Neural cell (in vitro differentiated cells): Measurements from ENCODE around the gene OPRL1. TPM values are rescaled to one million over a fixed set of nuclear protein-coding genes. Genes with fewer than 3 reads are reported as not detected.

ENCODE experiments used
- H2AFZ ChIP-seq: fragments of 200-600, 300-800 bp; sonication (generic), shearing (Covaris generic); 2 replicates; pipeline ENCODE4 v1.6.0; 2014; ENCODE audit warnings: low read depth, mild to moderate bottlenecking, antibody characterized with exemption, low read length, moderate library complexity
- H3F3A ChIP-seq: fragments of 200-600 bp; shearing (Covaris generic); 2 replicates; pipeline ENCODE4 v1.6.1; 2016; ENCODE audit warnings: mild to moderate bottlenecking, moderate library complexity, mixed read lengths, antibody characterized with exemption, low read length; ENCODE audit not compliant: insufficient read depth, poor library complexity, severe bottlenecking
- H3K27ac ChIP-seq: fragments of 200-600, 300-800 bp; sonication (generic), shearing (Covaris generic); 2 replicates; pipeline ENCODE4 v1.5.1; 2014; ENCODE audit warnings: mild to moderate bottlenecking, low read length, moderate library complexity
- H3K27me3 ChIP-seq: fragments of 300-800, 200-600 bp; sonication (generic), shearing (Covaris generic); 2 replicates; pipeline ENCODE4 v1.6.0; 2014; ENCODE audit warnings: mild to moderate bottlenecking, low read depth, low read length, moderate library complexity; ENCODE audit not compliant: insufficient read depth
- H3K36me3 ChIP-seq: fragments of 300-800, 200-600 bp; sonication (generic), shearing (Covaris generic); 2 replicates; pipeline ENCODE4 v1.5.1; 2014; ENCODE audit warnings: mild to moderate bottlenecking, antibody characterized with exemption, low read length, moderate library complexity; ENCODE audit not compliant: insufficient read depth
- H3K4me2 ChIP-seq: fragments of 300-800, 200-600 bp; sonication (generic), shearing (Covaris generic); 2 replicates; pipeline ENCODE4 v1.6.0; 2014; ENCODE audit warnings: mild to moderate bottlenecking, low read length
- H3K4me3 ChIP-seq: fragments of 300-800, 200-600 bp; sonication (generic), shearing (Covaris generic); 2 replicates; pipeline ENCODE4 v1.5.1; 2014; ENCODE audit warnings: mild to moderate bottlenecking, low read length, moderate library complexity
- H3K79me2 ChIP-seq: fragments of 200-600 bp; shearing (Covaris generic); replicated peaks from 2 replicates; pipeline ENCODE4 v1.6.0; 2014; ENCODE audit warnings: mild to moderate bottlenecking, low read length, moderate library complexity; ENCODE audit not compliant: insufficient read depth
- H3K9ac ChIP-seq: fragments of 300-800, 200-600 bp; sonication (generic), shearing (Covaris generic); 2 replicates; pipeline ENCODE4 v1.6.1; 2016; ENCODE audit warnings: mild to moderate bottlenecking, low read length, mixed read lengths
- H3K9me2 ChIP-seq: fragments of 200-600 bp; shearing (Covaris generic); 2 replicates; pipeline ENCODE4 v1.6.1; 2016; ENCODE audit warnings: mild to moderate bottlenecking, low read length, mixed read lengths; ENCODE audit not compliant: insufficient read depth
- H3K9me3 ChIP-seq: fragments of 200-600, 300-800 bp; sonication (generic), shearing (Covaris generic); 2 replicates; pipeline ENCODE4 v1.6.1; 2016; ENCODE audit warnings: mild to moderate bottlenecking, mixed run types, low read length, moderate library complexity, mixed read lengths
- H4K20me1 ChIP-seq: fragments of 200-600 bp; shearing (Covaris generic); 2 replicates; pipeline ENCODE4 v1.6.1; 2016; ENCODE audit warnings: mild to moderate bottlenecking, mixed run types; ENCODE audit not compliant: insufficient read depth
- CTCF ChIP-seq: fragments of 450-650 bp; IDR thresholded peaks from 2 replicates; pipeline ENCODE4 v1.5.1; 2014; ENCODE audit warnings: antibody characterized with exemption, mild to moderate bottlenecking, moderate library complexity; ENCODE audit not compliant: poor library complexity, severe bottlenecking
- EP300 ChIP-seq: fragments of 450-650 bp; conservative IDR thresholded peaks from 2 replicates; pipeline ENCODE4 v1.6.1; 2014; ENCODE audit warnings: antibody characterized with exemption, mild to moderate bottlenecking, moderate library complexity; ENCODE audit not compliant: poor library complexity, severe bottlenecking
- EZH2 ChIP-seq: fragments of 200-600, 300-800 bp; shearing (Covaris generic), sonication (generic); IDR thresholded peaks from 2 replicates; pipeline ENCODE4 v1.6.1; 2014; ENCODE audit warnings: antibody characterized with exemption, low read length, borderline replicate concordance, mild to moderate bottlenecking; ENCODE audit not compliant: insufficient read depth, poor library complexity, severe bottlenecking
- MXI1 ChIP-seq: fragments of 450-650 bp; conservative IDR thresholded peaks from 2 replicates; pipeline ENCODE4 v1.6.1; 2014; ENCODE audit warnings: antibody characterized with exemption, mild to moderate bottlenecking; ENCODE audit not compliant: poor library complexity, severe bottlenecking
- POLR2AphosphoS5 ChIP-seq: IDR thresholded peaks from 2 replicates; pipeline ENCODE4 v1.6.1; 2012
- RAD21 ChIP-seq: fragments of 450-650 bp; conservative IDR thresholded peaks from 2 replicates; pipeline ENCODE4 v1.6.1; 2014; ENCODE audit warnings: antibody characterized with exemption, mild to moderate bottlenecking, moderate library complexity
- REST ChIP-seq: IDR thresholded peaks from 2 replicates; pipeline ENCODE4 v1.6.1; 2012; ENCODE audit warnings: borderline replicate concordance
- SMC3 ChIP-seq: fragments of 450-650 bp; conservative IDR thresholded peaks from 2 replicates; pipeline ENCODE4 v1.6.1; 2014; ENCODE audit warnings: antibody characterized with exemption, mild to moderate bottlenecking, moderate library complexity; ENCODE audit not compliant: poor library complexity
- TAF1 ChIP-seq: IDR thresholded peaks from 2 replicates; pipeline ENCODE4 v1.6.1; 2012; ENCODE audit warnings: low read depth
- polyA plus RNA-seq: library from polyadenylated mRNA; depleted of rRNA; stranded (reverse); fragments of >200 nt; gene quantifications from 2 replicates; pipeline ENCODE4 v1.2.3, GENCODE V29; 2014

The OPRL1 gene
- polyA plus RNA-seq, 1 donor from 2014 or later = 18.3 TPM

GRCh38 chr20:64051033-64051452 is 28.8 kb upstream of the OPRL1 start:
- Histone ChIP-seq H2AFZ (no peak overlapping the region), H3K27me3 (peaks cover 57% of the 10 kb centered on the region), H4K20me1 (no peaks in the 10 kb centered on the region), H3K9me2 (no peaks in the 10 kb centered on the region), H3K4me2 (no peak overlapping the region), H3K27ac (no peak overlapping the region), H3K9ac (no peak overlapping the region), H3K4me3 (no peak overlapping the region), H3K79me2 (no peaks in the 10 kb centered on the region), H3F3A (no peaks in the 10 kb centered on the region), H3K9me3 (no peaks in the 10 kb centered on the region), H3K36me3 (no peaks in the 10 kb centered on the region)
- TF ChIP-seq REST (no peak), EZH2 (no peak), TAF1 (no peak), RAD21 (no peak), CTCF (no peak), SMC3 (no peak), POLR2AphosphoS5 (no peak), EP300 (no peak), MXI1 (no peak)

GRCh38 chr20:64051561-64052325 is 28.1 kb upstream of the OPRL1 start:
- peaks cover 50% of the 10 kb centered on the region for H3K27me3 ChIP-seq
- no peak overlapping the region for H3K9ac ChIP-seq

More at GRCh38 chr20:64051561-64052325, 28.1 kb upstream of the OPRL1 start:
- no peak for TF ChIP-seq RAD21
- TF ChIP-seq SMC3 = no peak
- no peak for TF ChIP-seq MXI1
- TF ChIP-seq POLR2AphosphoS5 = no peak
- TF ChIP-seq CTCF = no peak
- TF ChIP-seq TAF1 = no peak
- no peak for TF ChIP-seq EP300
- TF ChIP-seq REST = no peak
- TF ChIP-seq EZH2 = no peak
- H3K36me3 ChIP-seq = no peaks in the 10 kb centered on the region
- H3K9me3 ChIP-seq = no peaks in the 10 kb centered on the region
- no peaks in the 10 kb centered on the region for H3K79me2 ChIP-seq
- H2AFZ ChIP-seq = no peak overlapping the region
- H4K20me1 ChIP-seq = no peaks in the 10 kb centered on the region
- no peak overlapping the region for H3K4me3 ChIP-seq
- no peaks in the 10 kb centered on the region for H3K9me2 ChIP-seq
- no peak overlapping the region for H3K4me2 ChIP-seq
- H3K27ac ChIP-seq = no peak overlapping the region
- no peaks in the 10 kb centered on the region for H3F3A ChIP-seq
